ENCODE measurements around the gene GALNT9.

The GALNT9 gene

GRCh38 chr12:132343294-132344004 lies 14.1 kb upstream of the GALNT9 start:
- DNase-seq, result no peak

- DNase-seq, result peak in 1 of 6 experiments; percentile 30
Observed at GRCh38 chr12:132342251-132343227, 13.2 kb upstream of the GALNT9 start.

GRCh38 chr12:132341318-132342050 lies 12.1 kb upstream of the GALNT9 start:
- no peak for DNase-seq

GRCh38 chr12:132340266-132341035 lies 11.1 kb upstream of the GALNT9 start:
- DNase-seq, result no peak

- no peak for DNase-seq
Observed at GRCh38 chr12:132339856-132340255, 10.5 kb upstream of the GALNT9 start.

GRCh38 chr12:132338781-132339180 lies 9.4 kb upstream of the GALNT9 start:
- DNase-seq, result no peak

GRCh38 chr12:132338311-132338710 lies 8.9 kb upstream of the GALNT9 start:
- no peak for DNase-seq

- no peak for DNase-seq
Observed at GRCh38 chr12:132337557-132337956, 8.2 kb upstream of the GALNT9 start.

- no peak for DNase-seq
Observed at GRCh38 chr12:132336451-132337413, 7.3 kb upstream of the GALNT9 start.

GRCh38 chr12:132335179-132335756 lies 5.9 kb upstream of the GALNT9 start:
- DNase-seq, result no peak

- no peak for DNase-seq
Observed at GRCh38 chr12:132333766-132334165, 4.4 kb upstream of the GALNT9 start.

- DNase-seq, result no peak
Observed at GRCh38 chr12:132333273-132333672, 3.9 kb upstream of the GALNT9 start.

GRCh38 chr12:132330549-132330881 lies 1.1 kb upstream of the GALNT9 start:
- DNase-seq, result no peak

GRCh38 chr12:132329720-132330548 lies 545 bp upstream of the GALNT9 start:
- DNase-seq, result no peak

- no peak for DNase-seq
Observed at GRCh38 chr12:132328282-132329029, 933 bp downstream of the GALNT9 start.

GRCh38 chr12:132327336-132328171 lies 1.8 kb downstream of the GALNT9 start:
- DNase-seq, result peak in 1 of 6 experiments; percentile 6

- no peak for DNase-seq
Observed at GRCh38 chr12:132326646-132327045, 2.7 kb downstream of the GALNT9 start.

GRCh38 chr12:132325733-132326130 lies 3.7 kb downstream of the GALNT9 start:
- no peak for DNase-seq
